Neuronal stem cell (in vitro differentiated cells): ENCODE measurements around the gene SRSF3.
"Not testable (repeated sequence)": the region's sequence is repeated elsewhere in the genome, so short reads cannot be mapped to it uniquely, and the experiment has no call there.

Experiments used
- DNase-seq: peaks from one replicate; pipeline ENCODE4 v3.0.0-alpha.2; 2013; ENCODE audit warnings: low spot score
- H2AFZ ChIP-seq: one replicate; pipeline ENCODE4 v1.6.1; 2013; ENCODE audit warnings: mild to moderate bottlenecking, low read length, inconsistent platforms
- H2AK5ac ChIP-seq: 2 replicates; pipeline ENCODE4 v1.6.1; 2013; ENCODE audit warnings: low read depth, mild to moderate bottlenecking, inconsistent platforms, low read length, moderate library complexity, mixed read lengths
- H2BK120ac ChIP-seq: 2 replicates; pipeline ENCODE4 v1.6.1; 2013; ENCODE audit warnings: low read depth, mild to moderate bottlenecking, inconsistent platforms, low read length, moderate library complexity, mixed read lengths
- H2BK12ac ChIP-seq: one replicate; pipeline ENCODE4 v1.6.1; 2013; ENCODE audit warnings: low read length, inconsistent platforms
- H2BK15ac ChIP-seq: 2 replicates; pipeline ENCODE4 v1.6.1; 2013; ENCODE audit warnings: mild to moderate bottlenecking, low read length, inconsistent platforms, mixed read lengths
- H2BK5ac ChIP-seq: one replicate; pipeline ENCODE4 v1.6.1; 2013; ENCODE audit warnings: inconsistent platforms, mild to moderate bottlenecking, low read length, moderate library complexity
- H3K14ac ChIP-seq: one replicate; pipeline ENCODE4 v1.6.1; 2013; ENCODE audit warnings: low read length, inconsistent platforms
- H3K18ac ChIP-seq: 2 replicates; pipeline ENCODE4 v1.6.1; 2013; ENCODE audit warnings: low read length, inconsistent platforms
- H3K23ac ChIP-seq: 2 replicates; pipeline ENCODE4 v1.6.1; 2013; ENCODE audit warnings: low read depth, mild to moderate bottlenecking, mixed read lengths, low read length, inconsistent platforms; ENCODE audit not compliant: poor library complexity
- H3K27ac ChIP-seq: replicated peaks from 3 replicates; pipeline ENCODE4 v1.5.1; 2013; ENCODE audit warnings: low read length, inconsistent platforms
- H3K27me3 ChIP-seq, 3 experiments: 2 replicates each; pipeline ENCODE4 v1.6.1; 2013; ENCODE audit warnings: low read length in 3 of 3, mild to moderate bottlenecking in 2 of 3, inconsistent platforms in 1 of 3, low read depth in 1 of 3, mixed read lengths in 1 of 3, moderate library complexity in 1 of 3; ENCODE audit not compliant: control insufficient read depth in 3 of 3, insufficient read depth in 3 of 3
- H3K36me3 ChIP-seq, 2 donors: replicated peaks in 1 of 2; 2 replicates each; pipeline ENCODE4 v1.6.1; 2013; ENCODE audit warnings: low read length in 2 of 2; ENCODE audit not compliant: control insufficient read depth in 2 of 2, insufficient read depth in 2 of 2
- H3K4ac ChIP-seq: 2 replicates; pipeline ENCODE4 v1.6.1; 2013; ENCODE audit warnings: inconsistent platforms, mild to moderate bottlenecking, low read length, moderate library complexity
- H3K4me1 ChIP-seq, 2 donors: 1 replicate in 1 of 2; 2 replicates in 1 of 2; pipeline ENCODE4 v1.6.1; 2013; ENCODE audit warnings: low read length in 2 of 2, low read depth in 1 of 2; ENCODE audit not compliant: control insufficient read depth in 2 of 2, insufficient read depth in 1 of 2
- H3K4me2 ChIP-seq: one replicate; pipeline ENCODE4 v1.6.1; 2013; ENCODE audit warnings: mild to moderate bottlenecking, low read length, inconsistent platforms; ENCODE audit not compliant: insufficient read depth, poor library complexity, severe bottlenecking
- H3K4me3 ChIP-seq, 2 donors: 2 replicates each; pipeline ENCODE4 v1.5.1; 2013; ENCODE audit warnings: low read length in 2 of 2, mild to moderate bottlenecking in 2 of 2, inconsistent platforms in 1 of 2, moderate library complexity in 1 of 2
- H3K79me1 ChIP-seq: one replicate; pipeline ENCODE4 v1.6.1; 2013; ENCODE audit warnings: low read depth, mild to moderate bottlenecking, inconsistent platforms, low read length, moderate library complexity
- H3K9ac ChIP-seq: one replicate; pipeline ENCODE4 v1.6.1; 2013; ENCODE audit warnings: mild to moderate bottlenecking, low read depth, low read length, inconsistent platforms; ENCODE audit not compliant: poor library complexity
- H3K9me3 ChIP-seq, 2 donors: replicated peaks in 1 of 2; 2 replicates each; pipeline versions ENCODE3 to v1.6.1; 2013; ENCODE audit warnings: low read length in 2 of 2, mild to moderate bottlenecking in 2 of 2, inconsistent platforms in 1 of 2, low read depth in 1 of 2, mixed read lengths in 1 of 2, moderate library complexity in 1 of 2; ENCODE audit not compliant: control insufficient read depth in 2 of 2, insufficient read depth in 1 of 2
- H4K8ac ChIP-seq: one replicate; pipeline ENCODE4 v1.6.1; 2013; ENCODE audit warnings: low read depth, mild to moderate bottlenecking, inconsistent platforms, low read length, moderate library complexity
- H4K91ac ChIP-seq: one replicate; pipeline ENCODE4 v1.6.1; 2013; ENCODE audit warnings: low read length, low read depth, mild to moderate bottlenecking, inconsistent platforms; ENCODE audit not compliant: poor library complexity
- WGBS, 2 donors: extraction: QIAGEN DNeasy Blood & Tissue Kit; methylation state at CpG; one replicate each; pipeline ENCODE4 v1.1.7; 2013; ENCODE audit warnings: missing lambda C conversion rate in 2 of 2, mixed read lengths in 1 of 2; ENCODE audit not compliant: insufficient read length in 2 of 2, insufficient replicate concordance in 1 of 2; ENCODE audit errors: extremely low coverage in 2 of 2; 5-methylcytosine and 5-hydroxymethylcytosine counted together

Gene SRSF3

GRCh38 chr6:36610041-36610955 is 16.1 kb downstream of the SRSF3 start:
- Histone ChIP-seq H4K91ac (no peak overlapping the region), H2AFZ (no peak overlapping the region), H2BK5ac (no peak overlapping the region), H4K8ac (no peak overlapping the region), H3K9me3 (no peaks in the 10 kb centered on the region), H3K14ac (no peak overlapping the region), H3K4me2 (no peak overlapping the region), H3K18ac (no peak overlapping the region), H3K36me3 (peaks cover 26 to 91% of the 10 kb centered on the region in 2 donors), H3K79me1 (no peaks in the 10 kb centered on the region), H3K9ac (no peak overlapping the region), H3K27ac (no peak overlapping the region), H2AK5ac (no peak overlapping the region), H3K4me1 (no peaks in the 10 kb centered on the region), H3K27me3 (no peaks in the 10 kb centered on the region), H2BK12ac (no peak overlapping the region), H2BK15ac (no peak overlapping the region), H3K23ac (no peak overlapping the region), H2BK120ac (no peak overlapping the region), H3K4me3 (no peak overlapping the region), H3K4ac (no peak overlapping the region)
- WGBS, 2 donors, result no CpG with 5 or more reads among the region's 14 CpGs
- no peak for DNase-seq

- Histone ChIP-seq H2AFZ (no peak overlapping the region), H3K27ac (no peak overlapping the region), H2BK5ac (no peak overlapping the region), H3K36me3 (peaks cover 25 to 88% of the 10 kb centered on the region in 2 donors), H3K4me2 (no peak overlapping the region), H4K8ac (no peak overlapping the region), H2AK5ac (no peak overlapping the region), H3K9me3 (no peaks in the 10 kb centered on the region), H4K91ac (no peak overlapping the region), H3K4ac (no peak overlapping the region), H2BK15ac (no peak overlapping the region), H3K4me1 (no peaks in the 10 kb centered on the region), H2BK120ac (no peak overlapping the region), H3K14ac (no peak overlapping the region), H2BK12ac (no peak overlapping the region), H3K9ac (no peak overlapping the region), H3K4me3 (no peak overlapping the region), H3K79me1 (no peaks in the 10 kb centered on the region), H3K23ac (no peak overlapping the region), H3K27me3 (no peaks in the 10 kb centered on the region), H3K18ac (no peak overlapping the region)
- DNase-seq, result no peak
- no CpG with 5 or more reads among the region's 1 CpG for WGBS, 2 donors
These were observed 16.8 kb downstream of the SRSF3 start for GRCh38 chr6:36610956-36611336.

DNA sequence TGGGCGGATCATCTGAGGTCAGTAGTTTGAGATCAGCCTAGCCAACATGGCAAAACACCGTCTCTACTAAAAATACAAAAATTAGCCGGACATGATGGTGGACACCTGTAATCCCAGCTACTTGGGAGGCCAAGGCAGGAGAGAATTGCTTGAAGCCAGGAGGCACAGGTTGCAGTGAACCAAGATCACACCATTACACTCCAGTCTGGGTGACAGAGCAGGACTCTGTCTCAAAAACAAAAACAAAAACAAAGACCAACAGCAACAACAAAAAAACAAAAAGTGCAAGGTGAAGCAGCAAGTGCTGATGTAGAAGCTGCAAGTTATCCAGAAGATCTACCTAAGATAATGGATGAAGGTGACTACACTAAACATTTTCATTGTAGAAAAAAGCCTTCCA is 17.5 kb downstream of the SRSF3 start:
- not testable (repeated sequence) for H2AFZ ChIP-seq, H3K14ac ChIP-seq, H3K18ac ChIP-seq, H2BK5ac ChIP-seq, H3K79me1 ChIP-seq, H3K4me2 ChIP-seq, H4K91ac ChIP-seq, H2AK5ac ChIP-seq, H2BK15ac ChIP-seq, H2BK120ac ChIP-seq, H3K4me3 ChIP-seq, H3K4me1 ChIP-seq, DNase-seq, H4K8ac ChIP-seq, H3K27me3 ChIP-seq, H3K9me3 ChIP-seq, H2BK12ac ChIP-seq, H3K4ac ChIP-seq, H3K27ac ChIP-seq, H3K23ac ChIP-seq, H3K9ac ChIP-seq
- no CpG with 5 or more reads among the region's 3 CpGs for WGBS, 2 donors
- H3K36me3 ChIP-seq, result peaks cover 23 to 84% of the 10 kb centered on the region in 2 donors

DNA sequence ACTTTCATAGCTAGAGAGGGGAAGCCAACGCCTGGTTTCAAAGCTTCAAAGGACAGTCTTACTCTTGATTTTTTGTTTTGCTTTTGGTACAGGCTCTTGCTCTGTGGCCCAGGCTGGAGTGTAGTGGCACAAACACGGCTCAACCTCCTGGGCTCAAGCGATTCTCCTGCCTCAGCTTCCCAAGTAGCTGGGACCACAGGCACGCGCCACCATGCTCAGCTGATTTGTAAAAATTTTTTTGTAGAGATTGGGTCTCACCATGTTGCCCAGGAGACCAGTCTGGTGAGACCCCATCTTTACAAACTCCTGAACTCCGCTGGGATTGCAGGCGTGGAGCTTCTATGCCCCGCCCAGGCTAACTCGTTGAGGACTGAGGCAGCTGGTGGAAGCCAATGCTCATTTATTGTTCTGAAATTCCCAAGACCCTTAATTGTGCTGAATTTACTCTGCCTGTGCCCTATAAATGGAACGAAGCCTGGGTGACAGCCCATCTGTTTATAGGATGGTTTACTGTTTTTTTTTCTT is 18.0 kb downstream of the SRSF3 start:
- no peaks in the 10 kb centered on the region for H3K4me1 ChIP-seq
- no peak overlapping the region for H3K27ac ChIP-seq
- H3K36me3 ChIP-seq, result peaks cover 23 to 79% of the 10 kb centered on the region in 2 donors
- no peak overlapping the region for H3K4me3 ChIP-seq
- H2AK5ac ChIP-seq, result no peak overlapping the region
- no peak overlapping the region for H2BK120ac ChIP-seq
- no peak for DNase-seq
- H2BK15ac ChIP-seq, result no peak overlapping the region
- no peak overlapping the region for H2BK12ac ChIP-seq
- no peak overlapping the region for H3K9ac ChIP-seq
- no peak overlapping the region for H3K4ac ChIP-seq
- H4K91ac ChIP-seq, result no peak overlapping the region
- H2AFZ ChIP-seq, result no peak overlapping the region
- H3K4me2 ChIP-seq, result no peak overlapping the region
- no peaks in the 10 kb centered on the region for H3K9me3 ChIP-seq
- no peak overlapping the region for H3K23ac ChIP-seq
- no peaks in the 10 kb centered on the region for H3K79me1 ChIP-seq
- WGBS, 2 donors, result no CpG with 5 or more reads among the region's 10 CpGs
- H4K8ac ChIP-seq, result no peak overlapping the region
- no peak overlapping the region for H3K18ac ChIP-seq
- H2BK5ac ChIP-seq, result no peak overlapping the region
- no peaks in the 10 kb centered on the region for H3K27me3 ChIP-seq
- no peak overlapping the region for H3K14ac ChIP-seq
